Fibroblast of lung (primary cell): Measurements from ENCODE around the gene TBC1D21. TPM values are rescaled to one million over a fixed set of nuclear protein-coding genes. Genes with fewer than 3 reads are reported as not detected.
A peak's percentile ranks its signal among the peaks of the same experiment; 100 is the strongest.

Experiments
- DNase-seq, 2 donors: peaks; one replicate each; pipeline versions ENCODE4 v3.0.0 to v3.0.0-alpha.2; 2010; ENCODE audit warnings: low read depth in 2 of 2
- H2AFZ ChIP-seq: 2 replicates; pipeline ENCODE4 v1.5.1; 2012; ENCODE audit warnings: low read length, control low read depth, inconsistent platforms
- H3K27ac ChIP-seq: 2 replicates; pipeline ENCODE4 v1.5.1; 2011; ENCODE audit warnings: low read length, control low read depth; ENCODE audit not compliant: insufficient read depth
- H3K27me3 ChIP-seq: 2 replicates; pipeline ENCODE4 v1.5.1; 2011; ENCODE audit warnings: mild to moderate bottlenecking, low read length; ENCODE audit not compliant: control insufficient read depth, insufficient read depth
- H3K36me3 ChIP-seq: 2 replicates; pipeline ENCODE4 v1.5.1; 2011; ENCODE audit warnings: low read length; ENCODE audit not compliant: control insufficient read depth, insufficient read depth
- H3K4me1 ChIP-seq: 2 replicates; pipeline ENCODE4 v1.5.1; 2011; ENCODE audit warnings: low read length; ENCODE audit not compliant: control insufficient read depth, insufficient read depth; ENCODE audit errors: extremely low read depth
- H3K4me2 ChIP-seq: 2 replicates; pipeline ENCODE4 v1.5.1; 2011; ENCODE audit warnings: low read length, control low read depth; ENCODE audit not compliant: insufficient read depth; ENCODE audit errors: extremely low read depth
- H3K4me3 ChIP-seq, 4 experiments: fragments of 200-600 bp in 1 of 4; sonication (generic) in 1 of 4; replicated peaks in 1 of 4; 2 replicates each; pipeline ENCODE4 v1.5.1; 2011 to 2016; ENCODE audit warnings: low read length in 4 of 4, low read depth in 3 of 4, mild to moderate bottlenecking in 3 of 4, control low read depth in 2 of 4, inconsistent platforms in 1 of 4, mixed read lengths in 1 of 4; ENCODE audit not compliant: insufficient read depth in 1 of 4; ENCODE audit errors: control extremely low read depth in 1 of 4
- H3K79me2 ChIP-seq: 2 replicates; pipeline ENCODE4 v1.5.1; 2012; ENCODE audit warnings: mild to moderate bottlenecking, low read length, inconsistent platforms; ENCODE audit not compliant: control insufficient read depth, insufficient read depth
- H3K9ac ChIP-seq: 2 replicates; pipeline ENCODE4 v1.5.1; 2011; ENCODE audit warnings: mild to moderate bottlenecking, low read length, control low read depth; ENCODE audit not compliant: insufficient read depth
- H3K9me3 ChIP-seq: 2 replicates; pipeline ENCODE4 v1.5.1; 2012; ENCODE audit warnings: low read depth, low read length; ENCODE audit not compliant: control insufficient read depth, insufficient read depth
- H4K20me1 ChIP-seq: 2 replicates; pipeline ENCODE4 v1.5.1; 2011; ENCODE audit warnings: low read length; ENCODE audit not compliant: control insufficient read depth, insufficient read depth; ENCODE audit errors: extremely low read depth
- CTCF ChIP-seq, 2 donors: IDR thresholded peaks in 1 of 2; conservative IDR thresholded peaks in 1 of 2; 1 replicate in 1 of 2; 2 replicates in 1 of 2; pipeline ENCODE4 v1.5.1; 2011 to 2012; ENCODE audit warnings: low read length in 2 of 2, control low read depth in 1 of 2, inconsistent platforms in 1 of 2, low read depth in 1 of 2, mild to moderate bottlenecking in 1 of 2
- EZH2 ChIP-seq: IDR thresholded peaks from 2 replicates; pipeline ENCODE4 v1.5.1; 2012; ENCODE audit warnings: low read length, control low read depth, mild to moderate bottlenecking; ENCODE audit errors: missing control alignments
- polyA plus RNA-seq, 2 donors: library from polyadenylated mRNA; depleted of rRNA in 1 of 2; stranded (reverse) in 1 of 2; unstranded in 1 of 2; fragments of >200 nt; gene quantifications; 2 replicates each; pipeline ENCODE4 v1.2.1, GENCODE V29; 2011 to 2012; ENCODE audit warnings: missing spikeins in 1 of 2
- total RNA-seq: library from RNA; depleted of rRNA; stranded (reverse); fragments of >200 nt; gene quantifications from 2 replicates; pipeline ENCODE4 v1.2.1, GENCODE V29; 2014

TBC1D21 gene
- total and polyA plus RNA-seq, 2 donors (not counting 1 experiment from before 2014, with no cell fraction given): not detected

GRCh38 chr15:73927003-73927475, 53.7 kb downstream of the TBC1D21 start:
- Histone ChIP-seq H2AFZ (no peak overlapping the region), H4K20me1 (no peaks in the 10 kb centered on the region), H3K79me2 (peaks cover 70% of the 10 kb centered on the region), H3K36me3 (peaks cover 2% of the 10 kb centered on the region), H3K4me1 (peaks cover 65% of the 10 kb centered on the region), H3K4me2 (peak overlapping the region; percentile 98), H3K27ac (peak overlapping the region; percentile 85), H3K9me3 (no peaks in the 10 kb centered on the region), H3K27me3 (no peaks in the 10 kb centered on the region), H3K4me3 (peak overlapping the region; percentile 59 to 85 (median 78)), H3K9ac (peak overlapping the region; percentile 73)
- no peak for TF ChIP-seq CTCF (conservative IDR thresholded peaks at IDR 0.05 in 1 of 2, IDR thresholded peaks at IDR 0.05 in 1 of 2; ENCODE audit: low read depth in 1 of 2, low read length in 2 of 2)
- TF ChIP-seq EZH2: no peak
- no peak for DNase-seq

GRCh38 chr15:73927476-73928240, 54.3 kb downstream of the TBC1D21 start:
- no peaks in the 10 kb centered on the region for H3K27me3 ChIP-seq

More at GRCh38 chr15:73927476-73928240, 54.3 kb downstream of the TBC1D21 start:
- peak overlapping the region; percentile 98 for H3K4me2 ChIP-seq
- H3K4me3 ChIP-seq: peak overlapping the region; percentile 73 to 85 (median 82)
- peak; percentile 48 to 53 for DNase-seq
- H2AFZ ChIP-seq: peak overlapping the region; percentile 18
- H4K20me1 ChIP-seq: no peaks in the 10 kb centered on the region
- TF ChIP-seq CTCF (conservative IDR thresholded peaks at IDR 0.05 in 1 of 2, IDR thresholded peaks at IDR 0.05 in 1 of 2; ENCODE audit: low read depth in 1 of 2, low read length in 2 of 2) (peak; percentile 27 to 43), EZH2 (no peak)
- H3K79me2 ChIP-seq: peaks cover 71% of the 10 kb centered on the region
- H3K36me3 ChIP-seq: peaks cover 2% of the 10 kb centered on the region
- peak overlapping the region; percentile 73 for H3K9ac ChIP-seq
- H3K27ac ChIP-seq: peak overlapping the region; percentile 85
- H3K4me1 ChIP-seq: peaks cover 60% of the 10 kb centered on the region
- no peaks in the 10 kb centered on the region for H3K9me3 ChIP-seq
